Mesenteric fat pad (tissue), 1 donor: Measurements from ENCODE around the gene LOXL3. TPM values are rescaled to one million over a fixed set of nuclear protein-coding genes. Genes with fewer than 3 reads are reported as not detected.

Experiments used
- DNase-seq: peaks from one replicate; pipeline ENCODE4 v3.0.0-alpha.2; 2020; ENCODE audit warnings: low spot score
- total RNA-seq: library from RNA; stranded (reverse); fragmentation: NEBNext Ultra II Directional; extraction: Animal tissue kit (Norgen Biotek cat#: 25700); gene quantifications from one replicate; pipeline ENCODE4 v1.2.1, GENCODE V29; 2021
- donor health status: DM: yes; HTN: yes; CAD: no.

The LOXL3 gene
- total RNA-seq, 1 donor from 2014 or later, result 8.2 TPM

DNA sequence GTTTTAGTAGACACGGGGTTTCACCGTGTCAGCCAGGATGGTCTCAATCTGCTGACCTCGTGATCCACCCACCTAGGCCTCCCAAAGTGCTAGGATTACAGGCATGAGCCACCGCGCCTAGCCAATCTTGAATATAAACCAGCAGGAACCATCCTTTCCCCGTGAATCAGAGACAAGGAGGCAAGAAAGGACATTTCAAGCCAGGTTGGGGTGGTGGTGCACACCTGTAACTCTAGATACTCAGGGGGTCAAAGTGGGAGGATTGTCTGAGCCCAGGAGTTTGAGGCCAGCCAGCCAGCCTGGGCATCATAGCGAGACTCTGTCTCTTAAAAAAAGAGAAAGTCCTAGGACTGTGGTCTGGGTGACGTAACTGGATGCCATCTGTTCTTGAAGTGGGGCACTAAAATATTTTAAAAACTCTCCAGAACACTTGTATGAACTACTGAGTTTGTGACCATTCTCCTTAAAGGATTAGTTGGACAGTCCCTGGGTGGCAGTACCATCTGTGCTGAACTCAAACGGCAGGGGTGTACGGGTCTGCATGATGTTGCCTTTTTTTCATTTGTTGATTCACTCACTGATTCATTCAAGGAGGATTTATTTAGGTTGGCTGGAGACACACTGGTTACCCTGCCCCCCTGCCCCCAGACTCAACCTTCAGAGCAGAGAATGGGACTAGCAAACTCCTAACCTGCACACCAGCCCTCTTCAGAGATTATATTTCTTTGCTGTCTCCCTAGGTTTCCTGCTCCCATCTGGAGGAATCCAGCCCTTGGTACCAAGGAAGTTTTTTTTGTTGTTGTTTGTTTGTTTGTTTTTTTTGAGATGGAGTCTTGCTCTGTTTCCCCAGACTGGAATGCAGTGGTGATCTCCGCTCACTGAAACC lies 42.4 kb downstream of the LOXL3 start:
- no peak for DNase-seq

DNA sequence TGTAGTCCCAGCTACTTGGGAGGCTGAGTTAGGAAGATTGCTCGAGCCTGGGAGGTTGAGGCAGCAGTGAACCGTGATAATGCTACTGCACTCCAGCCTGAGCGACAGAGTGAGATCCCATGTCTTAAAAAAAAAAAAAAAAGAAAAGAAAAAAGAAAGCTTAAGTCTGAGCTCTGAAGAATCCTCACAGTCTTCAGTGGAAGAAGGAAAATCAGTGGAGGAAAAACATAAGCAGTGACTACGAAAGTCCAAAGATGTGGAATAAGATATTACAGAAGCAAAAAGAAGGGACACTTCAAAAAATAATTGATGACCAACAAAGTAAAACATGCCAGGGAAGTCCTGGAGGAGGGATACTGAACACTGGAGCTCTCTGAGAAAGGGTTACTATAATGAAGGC lies 43.5 kb downstream of the LOXL3 start:
- DNase-seq, result no peak

DNA sequence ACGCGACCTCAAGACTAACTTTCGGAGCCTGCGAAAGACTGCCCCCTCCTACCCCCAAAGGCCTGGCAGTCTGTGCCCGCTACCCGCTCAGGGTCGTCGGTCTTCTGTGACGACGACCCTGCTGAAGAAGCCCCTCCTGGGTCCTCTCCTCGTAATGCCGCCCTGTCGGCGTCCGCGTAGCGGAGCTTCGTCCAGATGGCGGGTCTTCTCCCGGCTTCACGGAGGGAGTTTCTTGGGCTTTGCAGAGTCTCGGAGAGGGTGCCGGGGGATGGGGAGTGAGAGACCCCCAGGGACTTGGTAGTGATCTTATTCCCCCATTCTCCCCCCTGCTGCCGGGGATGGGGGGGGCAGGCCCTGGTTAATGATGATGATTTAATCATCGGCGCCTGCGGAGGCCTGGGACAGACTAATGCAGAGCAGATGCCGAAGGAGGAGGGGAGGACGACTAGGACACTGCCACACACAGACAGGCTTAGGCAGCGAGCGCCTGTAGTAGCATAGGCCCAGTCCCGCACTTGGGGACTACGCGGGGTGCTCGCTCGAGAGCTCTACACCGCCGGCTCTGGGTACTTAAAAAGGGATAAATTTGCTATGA lies 45.7 kb downstream of the LOXL3 start:
- DNase-seq, result no peak

DNA sequence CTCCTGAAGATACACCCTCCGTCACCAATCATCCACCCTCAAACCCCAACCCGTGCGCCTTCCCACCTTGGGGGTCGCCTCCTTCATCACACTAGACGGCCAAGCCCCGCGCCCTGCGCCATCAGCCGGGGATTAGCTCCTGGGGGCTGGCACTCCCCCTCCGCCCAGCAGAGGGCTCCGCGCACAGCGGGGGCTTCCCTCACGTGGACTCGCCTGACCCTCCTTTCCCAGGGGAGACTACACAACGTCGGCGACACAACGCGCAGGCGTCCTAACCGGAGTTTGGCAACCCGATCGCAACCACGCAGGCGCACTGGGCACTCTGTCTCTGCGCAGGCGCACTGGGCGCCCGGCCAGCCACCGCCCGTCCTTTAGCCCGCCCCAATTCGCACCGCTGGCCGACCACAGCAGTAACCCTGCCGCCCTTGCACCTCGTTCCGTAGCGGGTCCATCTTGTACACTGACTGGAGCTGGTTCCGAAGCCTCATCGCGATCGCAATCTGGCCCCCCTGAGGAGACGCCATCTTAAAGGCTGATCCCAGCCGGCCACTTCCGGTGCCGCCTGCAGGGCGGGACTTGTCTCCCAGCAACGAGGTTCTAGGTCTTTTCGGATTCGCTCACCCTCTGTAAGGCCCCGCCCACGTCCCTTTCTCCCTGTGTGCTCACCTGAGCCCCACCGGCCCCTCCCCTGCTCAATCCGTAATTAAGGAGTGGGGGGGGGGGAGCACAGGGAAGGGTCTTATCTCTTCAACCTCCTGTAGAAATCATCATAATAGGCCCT lies 46.4 kb downstream of the LOXL3 start, which contains the start of gene PCGF1:
PCGF1 (minus strand) TSS at position 551 of the 781 bp plus-strand sequence; CDS start at position 524, 27 bp downstream.
- peak; percentile 98 for DNase-seq

DNA sequence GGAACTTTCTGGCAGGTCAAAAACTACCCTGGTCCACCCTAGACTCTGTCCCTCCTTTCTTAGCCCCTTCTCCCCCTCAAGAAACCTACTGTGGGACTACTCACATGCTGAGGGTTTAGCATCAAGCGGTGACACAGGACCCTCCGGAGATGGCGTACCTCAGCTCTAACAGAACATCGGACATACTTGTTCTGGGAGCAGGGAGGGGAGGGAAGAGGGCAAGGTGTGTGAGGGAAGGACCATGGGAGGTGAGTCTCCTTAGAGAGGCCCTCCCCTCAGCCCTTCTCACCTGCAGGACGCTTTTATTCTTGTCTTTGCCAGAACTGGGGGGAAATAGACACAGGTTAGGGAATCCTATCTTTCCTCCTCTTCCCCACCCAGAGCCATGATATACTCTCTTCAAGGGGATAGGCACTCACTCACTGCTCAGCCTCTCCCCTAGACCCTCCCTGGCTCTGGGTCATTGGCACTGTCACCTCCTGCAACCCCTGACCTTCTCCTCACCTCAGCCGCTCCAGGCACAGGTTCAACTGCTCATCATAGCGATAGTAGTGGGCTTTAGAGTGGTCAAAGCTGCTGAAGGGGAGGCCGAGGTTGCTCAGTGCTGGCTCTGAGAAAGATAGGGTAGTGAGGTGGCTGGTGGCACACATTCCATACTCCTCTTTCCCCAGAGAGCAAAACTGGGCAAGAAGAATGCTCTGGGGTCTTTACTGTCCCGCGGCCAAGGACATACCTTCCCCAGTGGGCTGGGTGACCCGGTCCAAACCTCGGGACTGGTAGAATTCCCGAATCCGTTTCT lies 48.1 kb downstream of the LOXL3 start:
- DNase-seq, result no peak

DNA sequence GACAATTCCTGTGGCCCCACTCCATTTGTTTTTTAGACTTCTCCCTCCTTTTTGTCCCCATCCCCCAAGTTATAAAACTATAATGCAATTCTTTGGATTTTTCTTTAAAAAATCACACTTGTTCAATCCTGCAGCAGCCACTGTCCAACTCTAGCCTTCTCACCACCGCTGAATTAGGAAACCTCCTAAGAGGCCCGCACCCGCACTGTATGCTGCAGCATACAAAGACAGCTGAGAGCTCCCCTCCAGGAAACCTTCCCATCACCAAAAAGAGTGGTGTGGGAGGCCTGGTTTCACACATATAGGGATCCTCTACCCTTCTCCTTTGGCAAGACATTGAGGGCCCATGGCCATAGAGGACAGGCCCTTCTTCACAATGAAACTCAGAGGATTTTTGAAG lies 49.2 kb downstream of the LOXL3 start:
- DNase-seq, result no peak

DNA sequence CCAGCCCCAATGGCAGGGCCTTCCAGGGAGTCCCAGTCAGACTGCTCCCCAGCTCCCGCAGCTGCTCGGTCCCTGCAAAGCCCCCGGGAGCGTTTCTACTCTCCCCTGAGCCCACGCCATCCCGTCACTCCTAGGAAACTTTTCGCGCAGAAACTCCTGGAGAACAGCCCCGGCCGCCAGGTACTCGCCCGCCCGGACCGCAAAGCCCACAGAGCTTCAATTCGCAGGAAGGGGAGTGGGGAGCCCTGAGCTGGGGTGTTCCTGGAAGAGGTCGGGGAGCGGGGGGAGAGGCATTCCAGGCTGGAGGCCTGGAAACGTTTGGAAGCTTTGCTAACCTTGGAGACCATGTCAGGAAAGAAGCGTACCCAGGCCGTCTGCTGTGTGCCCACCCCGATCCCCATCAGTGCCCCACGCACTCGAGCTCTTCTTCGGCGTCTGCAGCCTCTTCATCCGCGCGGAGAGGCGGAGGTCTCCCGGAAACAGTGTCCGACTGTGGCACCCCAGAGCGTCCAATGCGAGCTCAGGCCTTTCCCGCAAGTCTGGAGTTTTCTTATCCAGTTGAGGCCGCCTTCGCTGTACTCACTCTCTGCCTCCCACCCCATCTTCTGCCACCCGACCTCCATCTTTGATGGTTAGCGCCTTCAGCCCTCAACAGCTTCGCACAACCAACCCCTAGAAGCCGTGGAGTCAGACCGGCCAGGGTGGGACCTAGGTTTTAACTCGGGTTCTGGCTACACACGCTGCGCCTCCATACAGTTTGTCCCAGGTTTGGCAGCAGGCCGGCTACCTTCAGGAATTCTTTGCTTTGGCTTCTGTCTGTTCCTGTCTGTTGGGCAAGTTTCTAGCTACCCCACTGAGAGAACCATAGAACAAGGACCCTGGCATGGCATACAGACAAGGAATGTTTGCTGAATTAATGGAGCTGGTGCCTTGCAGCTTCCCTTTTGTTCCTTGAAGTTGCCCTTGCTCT lies 50.0 kb downstream of the LOXL3 start:
- no peak for DNase-seq

DNA sequence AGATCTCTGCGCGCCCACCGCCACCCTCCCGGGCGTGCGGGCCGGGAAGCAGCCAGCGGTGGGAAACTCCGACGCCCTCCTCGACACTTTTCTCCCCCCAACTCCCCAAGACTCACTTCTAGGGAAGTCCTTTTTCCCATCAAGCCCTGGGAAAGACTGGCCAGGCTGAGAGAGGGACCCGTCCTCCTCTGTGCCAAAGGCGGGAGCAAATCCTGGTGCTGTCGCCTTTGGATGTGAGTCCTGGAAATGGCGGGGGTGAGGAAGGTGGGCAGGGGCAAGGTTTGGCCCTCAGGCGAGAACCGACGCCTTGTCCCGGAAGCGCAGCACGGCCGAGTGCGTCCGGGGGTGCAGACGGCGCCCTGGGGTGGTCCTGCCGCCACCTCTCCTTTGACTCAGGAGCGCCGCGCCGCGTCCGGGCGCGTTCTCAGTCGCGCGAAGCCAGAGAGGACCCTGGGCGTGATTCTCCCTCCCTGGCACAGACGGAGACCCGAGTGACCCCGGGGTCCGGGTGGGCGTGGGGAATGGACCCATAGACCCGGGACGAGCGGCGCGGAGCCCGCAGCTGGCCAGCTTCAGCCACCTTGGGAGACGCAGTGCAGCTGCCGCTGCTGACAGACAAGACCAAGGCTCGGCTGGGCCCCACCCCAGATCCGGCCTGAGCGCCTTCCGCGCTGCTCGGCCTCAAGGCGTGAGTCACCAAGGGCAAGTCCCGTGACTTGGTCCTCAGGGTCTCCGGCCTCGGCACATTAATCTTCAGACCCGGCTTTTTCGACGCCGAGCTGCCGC lies 50.8 kb downstream of the LOXL3 start:
- DNase-seq, result peak; percentile 96

DNA sequence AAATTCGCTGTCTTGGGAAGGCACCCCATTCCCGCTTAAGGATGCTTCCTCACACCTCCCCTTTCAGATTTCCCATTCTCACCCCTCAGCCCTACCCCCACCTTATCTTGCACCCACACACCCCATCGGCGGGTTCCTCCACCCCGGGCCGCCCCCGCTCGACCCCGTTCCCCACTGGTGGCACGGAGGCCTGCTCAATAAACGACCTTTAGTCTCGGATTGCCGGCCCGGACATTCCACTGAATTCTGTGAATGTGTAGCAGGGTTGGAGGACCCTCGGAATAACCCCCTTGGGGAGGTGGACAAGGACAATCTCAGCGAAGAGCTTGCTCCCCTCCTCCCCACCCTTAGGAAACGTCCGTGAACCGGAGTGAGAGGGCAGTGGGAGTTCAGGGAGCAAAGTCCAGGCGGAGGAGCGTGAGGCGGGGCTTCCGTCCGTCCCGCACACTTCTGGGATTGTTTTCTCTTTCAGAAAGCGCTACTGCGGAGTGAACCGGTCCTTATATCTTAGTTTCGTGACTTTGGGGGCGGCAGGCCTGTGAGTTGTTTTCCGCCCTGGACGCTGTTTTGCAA lies 51.5 kb downstream of the LOXL3 start:
- no peak for DNase-seq

DNA sequence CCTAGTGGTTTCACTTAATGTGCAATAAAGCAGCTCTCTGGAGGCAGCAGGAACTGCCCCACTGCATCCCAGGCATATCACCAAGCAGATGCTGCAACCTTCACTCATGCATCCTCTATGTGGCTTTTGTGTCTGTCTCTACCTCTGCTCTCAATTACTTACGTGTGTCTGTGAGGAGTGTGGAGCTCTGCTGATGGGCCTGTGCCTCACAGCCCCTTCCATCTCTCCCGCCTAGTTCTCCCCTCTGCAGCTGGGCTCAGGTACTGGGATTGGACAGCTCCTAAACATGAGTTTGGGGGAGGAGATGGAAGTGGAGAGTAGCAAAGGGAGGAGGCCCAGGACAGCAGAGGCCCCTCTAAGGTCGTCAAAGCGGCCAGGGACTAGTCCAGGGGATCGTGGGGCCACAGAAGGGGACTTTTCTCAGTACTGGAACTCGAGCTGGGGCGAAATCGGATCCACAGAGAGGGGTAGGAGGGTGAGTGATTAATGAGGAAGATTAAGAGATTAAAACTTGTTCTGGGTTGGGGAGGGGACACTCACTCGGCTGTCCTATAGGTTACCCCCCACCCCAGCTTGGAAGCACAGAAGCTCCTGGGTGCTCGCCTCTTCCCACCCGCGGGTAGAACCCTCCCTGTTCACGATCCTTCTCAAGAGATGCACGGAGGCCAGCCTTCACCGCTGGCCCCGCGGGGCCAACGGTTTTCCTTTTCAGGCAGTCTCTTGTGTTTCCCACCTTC lies 52.2 kb downstream of the LOXL3 start:
- no peak for DNase-seq

DNA sequence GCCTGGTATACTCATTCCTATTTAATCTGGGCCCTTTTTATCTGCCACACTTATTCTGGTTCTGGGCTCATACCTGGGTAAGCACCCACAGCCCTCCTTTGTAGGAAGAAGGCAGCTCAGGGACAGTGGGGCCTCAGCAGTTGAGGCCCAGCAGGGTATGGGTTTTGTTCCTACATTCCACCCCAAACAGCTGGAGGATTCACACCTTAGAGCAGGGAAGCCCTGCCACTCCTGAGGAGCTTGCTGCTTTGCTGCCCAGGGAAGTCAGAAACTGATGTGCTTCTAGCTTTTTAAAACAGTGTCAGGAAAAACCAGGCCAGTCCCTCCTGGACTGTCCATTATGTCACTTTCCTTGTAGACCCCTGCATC lies 53.2 kb downstream of the LOXL3 start:
- no peak for DNase-seq

DNA sequence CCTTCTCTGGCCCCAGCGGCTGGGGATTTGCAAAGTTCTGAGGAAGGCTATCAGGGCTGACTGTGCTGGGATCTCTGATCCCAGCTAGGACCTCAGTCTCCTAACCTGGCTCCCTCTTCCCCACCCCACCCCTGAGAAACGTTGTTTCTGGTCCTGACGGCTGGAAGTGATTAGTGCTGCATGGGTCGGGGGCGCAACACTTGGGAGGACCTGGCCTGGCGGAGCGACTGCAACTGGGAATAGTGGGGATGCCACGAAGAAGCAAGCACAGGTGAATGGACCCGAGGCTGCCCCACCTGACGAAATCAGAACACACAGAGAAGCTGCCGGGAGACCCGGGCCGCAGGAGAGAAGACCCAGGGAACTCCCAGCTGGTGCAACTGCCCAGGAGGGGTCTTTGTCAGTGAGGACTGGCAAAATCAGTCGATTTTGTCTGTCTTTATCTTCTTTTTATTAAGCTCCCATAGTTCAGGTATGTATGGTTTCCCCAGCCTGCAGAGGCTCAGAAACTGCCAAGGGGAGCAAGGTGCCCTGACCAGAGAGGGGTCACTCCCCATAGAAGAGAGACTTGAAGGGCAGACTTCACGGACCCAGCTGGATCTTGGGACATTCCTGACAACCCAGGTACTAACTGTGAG lies 53.7 kb downstream of the LOXL3 start:
- no peak for DNase-seq

DNA sequence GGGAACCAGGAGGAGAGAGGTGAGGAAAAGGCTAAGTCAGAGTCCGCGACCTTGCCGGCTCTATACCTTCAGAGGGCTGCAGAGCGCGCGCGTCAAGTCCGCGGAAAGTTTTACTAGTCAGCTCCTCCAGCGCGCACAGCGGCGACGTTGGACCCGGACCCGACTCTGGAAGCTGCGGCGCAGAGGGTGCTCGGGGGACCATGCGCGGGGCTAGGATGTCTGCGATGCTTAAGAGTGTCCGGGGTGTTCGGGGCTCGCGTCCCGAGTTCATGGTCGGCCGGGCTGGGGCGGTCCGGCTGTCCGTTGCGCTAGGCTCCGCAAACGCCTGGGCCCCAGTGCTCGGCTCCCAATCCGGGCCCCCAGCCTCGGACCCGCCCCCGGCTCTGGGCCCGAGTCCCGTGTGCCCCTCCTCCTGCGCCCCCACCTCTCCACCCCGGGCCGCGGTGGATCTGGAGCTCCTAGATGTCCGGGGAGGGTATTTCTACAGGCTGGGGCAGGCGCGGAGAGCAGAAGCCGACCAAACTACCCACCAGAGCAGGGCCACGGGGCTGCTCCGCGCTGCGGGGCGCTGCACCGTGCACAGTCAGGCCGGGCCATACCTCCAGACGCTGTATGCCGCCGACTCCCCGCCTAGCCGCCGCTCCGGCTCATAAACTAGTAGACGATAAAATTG lies 54.3 kb downstream of the LOXL3 start, which contains the start of gene LBX2:
LBX2 (minus strand) TSS at position 337 of the 673 bp plus-strand sequence; CDS start at position 271, 66 bp downstream.
- DNase-seq, result no peak

DNA sequence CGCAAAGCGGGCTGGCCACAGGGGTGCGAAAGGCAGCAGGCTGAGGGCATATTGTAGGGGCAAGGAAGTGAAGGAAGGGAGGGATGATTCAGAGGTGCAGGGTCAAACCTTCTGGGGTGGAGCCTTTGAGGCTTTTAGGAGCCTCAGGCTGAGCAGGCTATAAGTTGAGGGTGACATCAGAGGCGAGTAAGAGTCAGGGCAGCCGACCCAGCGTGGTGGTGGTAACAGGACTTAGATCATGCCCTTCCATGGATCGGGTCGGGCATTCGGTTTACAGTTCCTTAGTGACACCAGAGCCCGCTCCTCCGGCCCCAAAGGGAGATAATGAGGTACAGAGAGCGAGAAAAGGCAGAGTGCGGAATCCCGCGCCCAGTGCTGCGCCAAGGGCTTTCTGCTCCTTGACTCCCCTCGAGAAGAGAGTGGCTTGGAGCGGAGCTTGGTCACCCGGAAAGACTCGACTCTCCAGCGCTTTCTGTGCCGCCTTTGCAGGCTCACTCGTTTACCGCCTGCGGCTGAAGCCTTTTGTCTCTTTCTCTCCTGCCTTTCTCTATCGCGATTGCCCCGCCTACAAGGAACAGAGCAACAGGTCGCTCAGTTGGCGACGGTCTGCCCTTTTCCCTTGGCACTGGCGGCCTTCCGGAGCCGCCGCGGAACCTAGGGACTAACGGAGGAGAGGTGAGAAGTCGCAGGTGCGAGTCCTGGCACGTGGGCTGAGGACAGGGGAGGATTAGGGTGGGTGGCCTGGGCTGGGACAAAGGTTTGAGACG lies 55.1 kb downstream of the LOXL3 start:
- DNase-seq, result no peak

DNA sequence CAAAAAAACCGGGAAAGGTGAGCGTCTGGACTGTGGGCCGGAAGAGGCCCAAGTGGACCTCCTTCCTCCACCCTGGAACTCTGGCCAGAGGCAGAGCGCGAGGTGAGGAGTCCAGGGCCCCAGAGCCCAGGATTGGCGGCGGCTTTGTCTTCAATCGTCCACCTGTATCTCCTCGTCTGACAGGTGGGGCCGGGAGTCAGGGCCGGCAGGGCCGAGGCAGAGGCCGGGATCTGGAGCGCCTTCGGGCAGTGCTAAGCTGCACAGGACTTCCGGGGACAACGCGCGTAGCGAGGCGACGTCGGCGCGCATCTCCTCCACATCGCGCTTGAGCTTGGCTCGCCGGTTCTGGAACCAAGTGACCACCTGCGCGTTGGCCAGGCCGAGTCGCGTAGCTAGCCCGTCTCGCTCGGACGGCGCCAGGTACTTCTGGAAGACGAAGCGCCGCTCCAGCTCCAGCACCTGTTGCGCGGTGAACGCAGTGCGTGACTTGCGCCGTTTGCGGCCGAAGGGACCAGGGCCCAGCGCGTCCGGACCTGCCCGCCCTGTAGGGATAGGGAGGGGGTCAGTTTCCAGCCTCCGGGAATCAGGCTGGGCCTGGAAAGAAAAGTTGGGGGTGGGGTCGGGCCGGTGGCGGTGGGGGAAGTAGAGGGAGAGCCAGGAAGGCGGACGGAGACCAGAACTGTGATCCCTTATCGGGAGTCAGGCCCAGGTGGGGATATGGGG lies 55.8 kb downstream of the LOXL3 start:
- DNase-seq, result no peak
